ENCODE data around the gene SENP5. TPM values are rescaled to one million over a fixed set of nuclear protein-coding genes. Genes with fewer than 3 reads are reported as not detected.

SENP5 gene
- polyA plus RNA-seq, 3 donors from 2014 or later, result 8.2 to 12.7 (median 8.3) TPM

DNA sequence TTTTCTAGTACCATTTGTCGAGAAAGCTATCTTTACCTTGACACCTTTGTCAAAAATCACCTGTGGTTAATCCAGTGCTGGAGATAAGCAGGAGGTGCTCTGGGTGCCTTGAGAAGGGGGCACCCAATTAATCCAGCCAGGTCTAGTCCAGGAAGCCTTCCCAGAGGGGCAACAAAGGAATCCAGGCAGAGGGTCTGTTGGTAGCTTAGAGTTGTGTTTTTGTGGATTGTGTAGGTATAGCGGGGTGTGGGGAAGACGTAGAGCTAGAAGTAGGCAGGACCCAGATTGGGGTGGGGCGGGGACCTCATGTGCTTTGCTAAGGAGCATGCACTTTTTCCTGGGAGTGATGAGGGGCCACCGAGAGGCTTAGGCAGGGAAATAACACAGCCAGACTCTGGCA is 106.9 kb downstream of the SENP5 start:
- Mint-ChIP-seq H3K27me3 (ENCODE audit: low read depth in 3 of 3) (peaks cover 2 to 9% (median 4%) of the 10 kb centered on the region in 3 donors), H3K9me3 (no peaks in the 10 kb centered on the region), H3K27ac (no peak overlapping the region), H3K4me1 (peaks cover 6 to 12% of the 10 kb centered on the region in 2 donors), H3K36me3 (no peaks in the 10 kb centered on the region), H3K4me3 (no peak overlapping the region)
- no peak for DNase-seq

DNA sequence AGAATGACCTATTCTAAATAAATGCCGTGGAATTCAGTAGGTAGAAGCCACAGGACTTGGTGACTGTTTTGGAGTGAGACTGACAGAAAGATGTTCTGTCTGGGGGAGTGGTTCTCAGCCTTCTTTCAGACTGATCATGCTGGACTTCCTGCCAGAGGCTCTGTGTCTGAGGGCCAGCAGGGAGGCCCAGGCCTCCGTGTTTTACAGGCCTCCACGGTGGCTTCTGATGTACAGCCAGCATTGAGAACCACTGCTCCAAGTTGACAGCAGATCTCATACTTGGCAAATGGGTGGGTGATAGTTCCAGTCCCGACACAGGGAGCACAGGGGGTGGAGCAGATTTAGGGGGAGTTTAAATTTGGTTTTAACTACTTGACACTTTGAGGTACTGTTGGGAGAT is 107.6 kb downstream of the SENP5 start:
- no peak overlapping the region for H3K4me3 Mint-ChIP-seq
- H3K27ac Mint-ChIP-seq, result no peak overlapping the region
- no peak for DNase-seq
- peaks cover 6 to 10% of the 10 kb centered on the region in 2 donors for H3K4me1 Mint-ChIP-seq
- no peaks in the 10 kb centered on the region for H3K9me3 Mint-ChIP-seq
- no peaks in the 10 kb centered on the region for H3K36me3 Mint-ChIP-seq
- H3K27me3 Mint-ChIP-seq (ENCODE audit: low read depth in 3 of 3), result peaks cover 1 to 8% (median 4%) of the 10 kb centered on the region in 3 donors

DNA sequence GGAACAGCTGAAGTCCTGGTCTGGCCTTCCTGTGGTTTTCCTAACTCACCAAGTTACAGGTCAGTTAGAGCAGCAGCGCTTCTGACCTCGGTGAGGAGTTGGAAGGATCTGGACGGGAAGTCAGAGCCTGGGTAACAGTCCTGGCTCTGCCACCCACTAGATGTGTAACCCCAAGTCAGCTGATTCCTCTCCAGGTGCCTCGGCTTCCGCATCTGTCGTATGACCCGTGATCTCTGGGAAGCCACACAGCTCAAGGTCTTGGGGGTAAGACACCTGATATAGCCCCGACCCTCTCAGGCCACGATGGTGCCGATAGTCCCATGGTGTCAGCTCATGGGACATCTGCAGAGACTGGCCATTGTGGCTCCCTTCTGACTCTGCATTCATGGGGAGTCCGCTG is 109.2 kb downstream of the SENP5 start:
- H3K27me3 Mint-ChIP-seq (ENCODE audit: low read depth in 3 of 3), result peaks cover 0 to 4% (median 4%) of the 10 kb centered on the region in 3 donors
- H3K9me3 Mint-ChIP-seq, result no peaks in the 10 kb centered on the region
- no peak overlapping the region for H3K27ac Mint-ChIP-seq
- no peak overlapping the region for H3K4me3 Mint-ChIP-seq
- peaks cover 5 to 6% of the 10 kb centered on the region in 2 donors for H3K4me1 Mint-ChIP-seq
- H3K36me3 Mint-ChIP-seq, result peaks cover 0 to 4% (median 0%) of the 10 kb centered on the region in 3 donors
- no peak for DNase-seq

DNA sequence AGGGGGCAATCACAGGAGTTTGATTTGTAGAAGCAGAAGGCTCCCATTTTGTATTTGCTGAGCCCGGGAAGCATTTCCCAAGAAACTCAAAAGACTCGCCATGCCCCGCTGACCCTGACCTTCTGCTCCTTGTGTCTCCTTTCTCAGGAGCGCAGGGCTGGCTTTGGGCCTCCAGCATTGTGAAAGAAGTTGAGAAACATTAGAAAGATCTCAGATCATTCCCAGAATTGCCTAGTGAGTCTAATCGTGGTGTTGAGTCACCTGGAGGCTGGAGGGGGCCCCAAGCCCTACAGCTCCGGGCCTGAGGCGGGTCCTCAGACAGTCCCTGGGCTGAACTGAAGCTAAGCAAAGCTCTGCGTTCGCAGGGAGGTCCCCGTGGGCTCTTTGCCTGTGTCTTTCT is 111.8 kb downstream of the SENP5 start:
- no peak overlapping the region for H3K4me3 Mint-ChIP-seq

DNA sequence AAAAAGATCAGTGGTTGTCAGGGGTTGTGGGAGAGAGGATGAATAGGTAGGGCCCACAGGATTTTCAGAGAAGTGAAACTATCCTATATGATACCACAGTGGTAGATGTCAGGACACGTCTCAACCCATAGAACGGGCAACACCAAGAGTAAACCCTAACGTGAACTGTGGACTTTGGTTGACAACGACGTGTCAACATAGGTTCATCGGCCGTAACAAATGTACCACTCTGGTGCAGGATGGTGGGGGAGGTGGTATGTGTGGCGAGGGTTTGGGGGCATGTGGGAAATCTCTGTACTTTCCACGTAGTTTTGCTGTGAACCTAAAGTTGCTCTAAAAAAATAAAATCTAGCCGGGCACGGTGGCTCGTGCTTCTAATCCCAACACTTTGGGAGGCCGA is 113.9 kb downstream of the SENP5 start:
- no peak overlapping the region for H3K4me3 Mint-ChIP-seq
- peaks cover 2 to 7% (median 3%) of the 10 kb centered on the region in 3 donors for H3K27me3 Mint-ChIP-seq (ENCODE audit: low read depth in 3 of 3)
- DNase-seq, result no peak

More for the DNA sequence above, 111.8 kb downstream of the SENP5 start:
- Mint-ChIP-seq H3K27ac (no peak overlapping the region), H3K9me3 (peaks cover 0 to 8% (median 6%) of the 10 kb centered on the region in 6 donors), H3K36me3 (peaks cover 0 to 9% (median 5%) of the 10 kb centered on the region in 3 donors), H3K4me1 (peaks cover 5 to 6% of the 10 kb centered on the region in 2 donors), H3K27me3 (ENCODE audit: low read depth in 3 of 3) (peaks cover 0 to 5% (median 5%) of the 10 kb centered on the region in 3 donors)
- no peak for DNase-seq

DNA sequence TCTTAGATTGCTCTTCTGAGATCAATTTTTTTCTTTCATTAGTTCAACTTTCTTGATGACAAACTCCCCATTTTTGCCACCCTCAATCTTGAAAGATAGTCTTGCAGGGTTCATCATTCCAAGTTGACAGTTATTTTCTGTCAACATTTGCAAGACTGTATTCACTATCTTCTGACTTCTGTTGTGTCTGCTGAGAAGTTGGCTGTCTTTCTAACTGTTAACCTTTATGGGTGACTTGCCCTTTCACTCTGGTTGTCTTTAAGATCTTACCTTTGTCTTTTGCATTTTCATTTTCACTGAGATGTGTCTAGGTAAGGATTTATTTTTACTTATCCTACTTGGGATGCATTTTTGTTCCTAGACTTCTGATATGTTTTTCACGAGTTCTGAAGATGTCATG is 115.5 kb downstream of the SENP5 start:
- DNase-seq, result no peak
- Mint-ChIP-seq H3K4me3 (no peak overlapping the region), H3K36me3 (peaks cover 0 to 9% (median 5%) of the 10 kb centered on the region in 3 donors), H3K27me3 (ENCODE audit: low read depth in 3 of 3) (peaks cover 2 to 7% (median 3%) of the 10 kb centered on the region in 3 donors), H3K27ac (no peak overlapping the region), H3K4me1 (peaks cover 5 to 6% of the 10 kb centered on the region in 2 donors), H3K9me3 (peaks cover 0 to 8% (median 6%) of the 10 kb centered on the region in 6 donors)

More for the DNA sequence above, 113.9 kb downstream of the SENP5 start:
- peaks cover 0 to 8% (median 6%) of the 10 kb centered on the region in 6 donors for H3K9me3 Mint-ChIP-seq
- no peak overlapping the region for H3K27ac Mint-ChIP-seq
- H3K36me3 Mint-ChIP-seq, result peaks cover 0 to 9% (median 5%) of the 10 kb centered on the region in 3 donors
- H3K4me1 Mint-ChIP-seq, result peaks cover 5 to 6% of the 10 kb centered on the region in 2 donors

Other genes with a start within 250 kb of the SENP5 start
- 10 to 100 TPM in 1 of 3 donors, 1 to 10 TPM in 2; 6.3 to 14.1 (median 8.0) TPM for gene NRROS, start 228.2 kb upstream of the SENP5 start, polyA plus RNA-seq
- 1 to 10 TPM; 2.3 to 3.3 (median 2.3) TPM for gene CEP19, start 155.7 kb upstream of the SENP5 start, polyA plus RNA-seq
- 10 to 100 TPM; 38.3 to 55.6 (median 42.6) TPM for gene PIGX, start 155.5 kb upstream of the SENP5 start, polyA plus RNA-seq
- gene PAK2, start 128.1 kb upstream of the SENP5 start, polyA plus RNA-seq, result 10 to 100 TPM; 20.2 to 34.1 (median 21.7) TPM
- 10 to 100 TPM; 28.4 to 57.2 (median 36.5) TPM for gene NCBP2, start 74.6 kb downstream of the SENP5 start, polyA plus RNA-seq
- gene PIGZ, start 100.9 kb downstream of the SENP5 start, polyA plus RNA-seq, result 1 to 10 TPM; 1.6 to 2.9 (median 2.3) TPM
- 1 to 10 TPM in 2 of 3 donors, not detected in 1; 1.1 to 1.3 TPM for gene MELTF, start 161.9 kb downstream of the SENP5 start, polyA plus RNA-seq